Ishikawa (cell line): ENCODE measurements around the gene ASPG.

Experiments
- CEBPB ChIP-seq: IDR thresholded peaks from 2 replicates; pipeline ENCODE4 v1.6.1; 2012
- CREB1 ChIP-seq: IDR thresholded peaks from 2 replicates; pipeline ENCODE4 v1.6.1; 2012; ENCODE audit warnings: low read depth
- EGR1 ChIP-seq: IDR thresholded peaks from 2 replicates; pipeline ENCODE4 v1.6.1; 2012
- EP300 ChIP-seq: IDR thresholded peaks from 2 replicates; pipeline ENCODE4 v1.6.1; 2012; ENCODE audit warnings: borderline replicate concordance
- FOXM1 ChIP-seq: IDR thresholded peaks from 2 replicates; pipeline ENCODE4 v1.6.1; 2012; ENCODE audit warnings: low read depth, borderline replicate concordance
- MAX ChIP-seq: IDR thresholded peaks from 2 replicates; pipeline ENCODE4 v1.6.1; 2012
- NFIC ChIP-seq: IDR thresholded peaks from 2 replicates; pipeline ENCODE4 v1.6.1; 2012
- RAD21 ChIP-seq: IDR thresholded peaks from 2 replicates; pipeline ENCODE4 v1.6.1; 2012; ENCODE audit warnings: low read depth
- REST ChIP-seq: IDR thresholded peaks from 2 replicates; pipeline ENCODE4 v1.6.1; 2012; ENCODE audit warnings: low read depth, mild to moderate bottlenecking
- TAF1 ChIP-seq: IDR thresholded peaks from 2 replicates; pipeline ENCODE4 v1.6.1; 2012; ENCODE audit warnings: low read depth, mild to moderate bottlenecking
- TCF12 ChIP-seq: IDR thresholded peaks from 2 replicates; pipeline ENCODE4 v1.6.1; 2012; ENCODE audit warnings: low read depth
- TEAD4 ChIP-seq: IDR thresholded peaks from 2 replicates; pipeline ENCODE4 v1.6.1; 2012
- YY1 ChIP-seq: IDR thresholded peaks from 2 replicates; pipeline ENCODE4 v1.6.1; 2012; ENCODE audit warnings: low read depth
- ZBTB7A ChIP-seq: IDR thresholded peaks from 2 replicates; pipeline ENCODE4 v1.6.1; 2012; ENCODE audit warnings: low read depth
- TF ChIP-seq, protein P1 (sequence below): IDR thresholded peaks from 2 replicates; pipeline ENCODE4 v1.6.1; 2012

Gene ASPG

DNA sequence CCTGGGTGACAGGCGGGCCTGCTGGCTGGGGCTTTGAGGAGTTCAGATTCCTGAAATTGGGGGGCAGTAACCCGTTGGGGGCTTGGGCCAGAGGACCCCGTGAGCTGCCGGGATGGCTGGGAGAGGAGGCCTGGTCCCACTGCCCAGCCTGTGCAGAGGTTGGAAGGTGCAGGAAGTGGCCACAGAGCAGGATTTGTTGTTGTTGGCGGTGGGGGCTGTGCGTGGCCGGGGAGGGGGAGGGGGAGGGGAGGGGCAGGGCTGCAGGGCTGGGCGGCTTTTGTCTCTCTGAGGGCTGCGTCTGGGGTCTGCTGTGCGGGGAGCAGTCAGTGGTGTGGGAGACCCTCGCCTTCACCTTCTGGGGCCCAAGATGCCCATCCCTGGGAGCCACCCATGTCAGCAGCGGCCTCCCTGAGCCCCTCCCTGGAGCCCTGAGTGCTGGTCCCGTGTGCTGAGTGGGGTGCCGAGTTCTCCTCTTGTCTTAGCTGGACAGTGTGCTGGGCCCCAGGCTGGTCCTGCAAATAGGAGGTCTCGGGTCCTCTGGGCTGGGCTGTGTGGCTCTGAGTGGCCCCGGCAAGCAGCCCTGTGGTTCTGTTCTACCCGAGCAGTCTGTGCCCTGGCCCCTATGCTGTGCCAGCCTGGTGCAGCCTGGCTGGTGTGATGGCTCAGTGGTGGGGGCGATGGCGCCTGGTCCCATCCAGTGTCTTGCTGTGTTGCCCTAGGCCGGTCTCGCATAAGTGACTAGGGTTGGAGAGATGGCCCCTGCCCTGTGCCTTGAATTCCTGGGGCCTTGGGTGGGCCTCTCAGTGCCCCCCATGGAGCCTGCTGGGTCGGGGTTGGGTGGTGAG lies 63.2 kb downstream of the ASPG start:
- no peak for TF ChIP-seq ZBTB7A
- no peak for TF ChIP-seq MAX
- TF ChIP-seq, protein P1, sequence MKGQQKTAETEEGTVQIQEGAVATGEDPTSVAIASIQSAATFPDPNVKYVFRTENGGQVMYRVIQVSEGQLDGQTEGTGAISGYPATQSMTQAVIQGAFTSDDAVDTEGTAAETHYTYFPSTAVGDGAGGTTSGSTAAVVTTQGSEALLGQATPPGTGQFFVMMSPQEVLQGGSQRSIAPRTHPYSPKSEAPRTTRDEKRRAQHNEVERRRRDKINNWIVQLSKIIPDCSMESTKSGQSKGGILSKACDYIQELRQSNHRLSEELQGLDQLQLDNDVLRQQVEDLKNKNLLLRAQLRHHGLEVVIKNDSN = no peak
- TF ChIP-seq EP300 = no peak
- no peak for TF ChIP-seq YY1
- TF ChIP-seq FOXM1 = no peak
- TF ChIP-seq REST = no peak
- TF ChIP-seq TCF12 = no peak
- no peak for TF ChIP-seq CREB1
- TF ChIP-seq NFIC = no peak
- TF ChIP-seq TAF1 = no peak
- no peak for TF ChIP-seq EGR1
- no peak for TF ChIP-seq RAD21
- no peak for TF ChIP-seq TEAD4
- TF ChIP-seq CEBPB = no peak

GRCh38 chr14:104149278-104149595 lies 63.7 kb downstream of the ASPG start:
- TF ChIP-seq TCF12 (no peak), TAF1 (no peak), RAD21 (no peak), MAX (no peak)

DNA sequence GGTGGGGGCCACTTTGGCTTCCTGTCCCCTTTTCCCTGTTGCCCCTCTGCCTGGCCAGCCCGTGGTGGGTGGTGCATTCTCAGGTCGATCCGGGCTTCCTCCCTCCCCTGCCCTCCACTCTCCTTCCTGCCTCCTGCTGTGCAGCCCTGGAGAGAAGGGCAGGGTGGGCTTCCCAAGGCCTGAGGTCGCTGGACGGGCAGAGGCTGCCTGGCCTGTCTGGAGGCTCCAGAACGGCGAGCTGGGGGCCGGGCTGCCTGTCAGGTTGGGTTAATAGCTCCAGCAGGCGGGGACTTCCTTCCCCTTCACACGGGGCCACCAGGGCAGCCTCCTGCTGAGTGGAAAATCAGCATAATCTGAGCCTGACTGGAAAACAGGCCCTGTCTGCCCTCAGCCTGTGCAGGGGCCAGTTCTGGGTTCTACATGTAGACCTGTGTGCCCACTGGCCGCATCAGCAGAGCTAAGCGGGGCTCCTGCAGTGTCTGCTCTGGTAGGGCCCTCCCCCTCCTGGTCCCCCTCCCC lies 64.2 kb downstream of the ASPG start:
- TF ChIP-seq TCF12 (0 out of 2 replicates have a peak, but pooled peaks have one; percentile 40), TEAD4 (no peak), EP300 (peak; percentile 52; the same call in 1 of the 2 replicates)

DNA sequence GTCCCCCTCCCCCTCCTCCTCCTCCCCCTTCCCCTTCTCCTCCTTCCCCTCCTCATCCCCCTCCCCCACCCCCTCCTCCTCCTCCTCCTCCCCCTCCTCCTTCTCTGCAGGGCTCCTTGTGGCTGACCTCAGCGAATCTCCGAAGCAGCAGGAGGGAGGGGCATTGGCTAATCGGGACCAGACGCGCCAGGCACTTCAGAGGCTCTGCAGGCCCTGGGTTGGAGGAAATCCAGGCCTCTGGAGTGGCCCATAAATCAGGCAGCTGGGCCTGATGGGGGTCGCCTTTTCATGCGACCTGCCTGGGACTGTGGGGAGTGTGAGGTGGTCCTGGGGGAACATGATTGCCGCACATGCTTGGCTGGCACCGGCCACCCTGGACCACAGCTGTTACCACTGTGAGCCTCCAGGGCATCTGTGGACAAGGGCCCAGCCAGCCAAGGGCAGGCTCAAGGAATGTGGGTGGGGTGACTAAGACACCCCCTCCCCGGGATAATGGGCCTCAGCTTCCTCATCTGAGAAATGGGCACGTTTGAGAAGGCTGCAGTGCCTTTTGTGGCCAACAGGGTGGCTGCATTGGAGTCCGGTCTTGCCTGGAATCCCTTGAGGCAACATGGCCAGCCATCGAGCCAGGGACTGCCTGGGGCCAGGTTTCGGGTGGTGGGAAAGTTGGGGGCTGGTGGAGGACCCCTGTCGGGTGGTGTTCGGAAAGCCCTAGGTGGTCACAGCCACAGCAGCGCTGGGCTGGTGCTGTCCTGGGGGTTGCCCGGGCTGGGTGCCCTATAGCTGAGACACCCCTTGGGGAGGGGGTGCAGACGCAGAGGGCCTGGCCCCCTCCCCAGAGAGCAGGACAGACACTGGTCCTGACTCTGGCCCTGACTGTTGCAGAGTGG lies 64.9 kb downstream of the ASPG start:
- TF ChIP-seq YY1 (no peak), TCF12 (peak; percentile 67), TEAD4 (no peak), MAX (no peak), NFIC (peak; percentile 54; the same call in 1 of the 2 replicates), RAD21 (no peak), EP300 (0 out of 2 replicates have a peak, but pooled peaks have one; percentile 38), FOXM1 (no peak), TAF1 (no peak), CEBPB (peak; percentile 63), CREB1 (no peak), EGR1 (no peak)
- TF ChIP-seq, protein P1 = no peak

GRCh38 chr14:104151026-104151381 lies 65.5 kb downstream of the ASPG start:
- TF ChIP-seq TCF12 (no peak), YY1 (no peak), MAX (no peak), REST (no peak), CEBPB (no peak), EP300 (no peak), ZBTB7A (no peak), EGR1 (no peak), RAD21 (no peak), TAF1 (no peak), CREB1 (no peak), FOXM1 (no peak), NFIC (no peak), TEAD4 (no peak)
- TF ChIP-seq, protein P1 = no peak
